Neural cell (in vitro differentiated cells): ENCODE measurements around the gene YLPM1. TPM values are rescaled to one million over a fixed set of nuclear protein-coding genes. Genes with fewer than 3 reads are reported as not detected.

Source experiments
- H2AFZ ChIP-seq: fragments of 200-600, 300-800 bp; sonication (generic), shearing (Covaris generic); 2 replicates; pipeline ENCODE4 v1.6.0; 2014; ENCODE audit warnings: low read depth, mild to moderate bottlenecking, antibody characterized with exemption, low read length, moderate library complexity
- H3F3A ChIP-seq: fragments of 200-600 bp; shearing (Covaris generic); 2 replicates; pipeline ENCODE4 v1.6.1; 2016; ENCODE audit warnings: mild to moderate bottlenecking, moderate library complexity, mixed read lengths, antibody characterized with exemption, low read length; ENCODE audit not compliant: insufficient read depth, poor library complexity, severe bottlenecking
- H3K27ac ChIP-seq: fragments of 200-600, 300-800 bp; sonication (generic), shearing (Covaris generic); 2 replicates; pipeline ENCODE4 v1.5.1; 2014; ENCODE audit warnings: mild to moderate bottlenecking, low read length, moderate library complexity
- H3K27me3 ChIP-seq: fragments of 300-800, 200-600 bp; sonication (generic), shearing (Covaris generic); 2 replicates; pipeline ENCODE4 v1.6.0; 2014; ENCODE audit warnings: mild to moderate bottlenecking, low read depth, low read length, moderate library complexity; ENCODE audit not compliant: insufficient read depth
- H3K36me3 ChIP-seq: fragments of 300-800, 200-600 bp; sonication (generic), shearing (Covaris generic); 2 replicates; pipeline ENCODE4 v1.5.1; 2014; ENCODE audit warnings: mild to moderate bottlenecking, antibody characterized with exemption, low read length, moderate library complexity; ENCODE audit not compliant: insufficient read depth
- H3K4me2 ChIP-seq: fragments of 300-800, 200-600 bp; sonication (generic), shearing (Covaris generic); 2 replicates; pipeline ENCODE4 v1.6.0; 2014; ENCODE audit warnings: mild to moderate bottlenecking, low read length
- H3K4me3 ChIP-seq: fragments of 300-800, 200-600 bp; sonication (generic), shearing (Covaris generic); 2 replicates; pipeline ENCODE4 v1.5.1; 2014; ENCODE audit warnings: mild to moderate bottlenecking, low read length, moderate library complexity
- H3K79me2 ChIP-seq: fragments of 200-600 bp; shearing (Covaris generic); replicated peaks from 2 replicates; pipeline ENCODE4 v1.6.0; 2014; ENCODE audit warnings: mild to moderate bottlenecking, low read length, moderate library complexity; ENCODE audit not compliant: insufficient read depth
- H3K9ac ChIP-seq: fragments of 300-800, 200-600 bp; sonication (generic), shearing (Covaris generic); 2 replicates; pipeline ENCODE4 v1.6.1; 2016; ENCODE audit warnings: mild to moderate bottlenecking, low read length, mixed read lengths
- H3K9me2 ChIP-seq: fragments of 200-600 bp; shearing (Covaris generic); 2 replicates; pipeline ENCODE4 v1.6.1; 2016; ENCODE audit warnings: mild to moderate bottlenecking, low read length, mixed read lengths; ENCODE audit not compliant: insufficient read depth
- H3K9me3 ChIP-seq: fragments of 200-600, 300-800 bp; sonication (generic), shearing (Covaris generic); 2 replicates; pipeline ENCODE4 v1.6.1; 2016; ENCODE audit warnings: mild to moderate bottlenecking, mixed run types, low read length, moderate library complexity, mixed read lengths
- H4K20me1 ChIP-seq: fragments of 200-600 bp; shearing (Covaris generic); 2 replicates; pipeline ENCODE4 v1.6.1; 2016; ENCODE audit warnings: mild to moderate bottlenecking, mixed run types; ENCODE audit not compliant: insufficient read depth
- EP300 ChIP-seq: fragments of 450-650 bp; conservative IDR thresholded peaks from 2 replicates; pipeline ENCODE4 v1.6.1; 2014; ENCODE audit warnings: antibody characterized with exemption, mild to moderate bottlenecking, moderate library complexity; ENCODE audit not compliant: poor library complexity, severe bottlenecking
- EZH2 ChIP-seq: fragments of 200-600, 300-800 bp; shearing (Covaris generic), sonication (generic); IDR thresholded peaks from 2 replicates; pipeline ENCODE4 v1.6.1; 2014; ENCODE audit warnings: antibody characterized with exemption, low read length, borderline replicate concordance, mild to moderate bottlenecking; ENCODE audit not compliant: insufficient read depth, poor library complexity, severe bottlenecking
- MXI1 ChIP-seq: fragments of 450-650 bp; conservative IDR thresholded peaks from 2 replicates; pipeline ENCODE4 v1.6.1; 2014; ENCODE audit warnings: antibody characterized with exemption, mild to moderate bottlenecking; ENCODE audit not compliant: poor library complexity, severe bottlenecking
- POLR2AphosphoS5 ChIP-seq: IDR thresholded peaks from 2 replicates; pipeline ENCODE4 v1.6.1; 2012
- RAD21 ChIP-seq: fragments of 450-650 bp; conservative IDR thresholded peaks from 2 replicates; pipeline ENCODE4 v1.6.1; 2014; ENCODE audit warnings: antibody characterized with exemption, mild to moderate bottlenecking, moderate library complexity
- REST ChIP-seq: IDR thresholded peaks from 2 replicates; pipeline ENCODE4 v1.6.1; 2012; ENCODE audit warnings: borderline replicate concordance
- SMC3 ChIP-seq: fragments of 450-650 bp; conservative IDR thresholded peaks from 2 replicates; pipeline ENCODE4 v1.6.1; 2014; ENCODE audit warnings: antibody characterized with exemption, mild to moderate bottlenecking, moderate library complexity; ENCODE audit not compliant: poor library complexity
- TAF1 ChIP-seq: IDR thresholded peaks from 2 replicates; pipeline ENCODE4 v1.6.1; 2012; ENCODE audit warnings: low read depth
- polyA plus RNA-seq: library from polyadenylated mRNA; depleted of rRNA; stranded (reverse); fragments of >200 nt; gene quantifications from 2 replicates; pipeline ENCODE4 v1.2.3, GENCODE V29; 2014
- TF ChIP-seq, protein P1 (sequence below): fragments of 450-650 bp; IDR thresholded peaks from 2 replicates; pipeline ENCODE4 v1.5.1; 2014; ENCODE audit warnings: antibody characterized with exemption, mild to moderate bottlenecking, moderate library complexity; ENCODE audit not compliant: poor library complexity, severe bottlenecking

YLPM1 gene
- polyA plus RNA-seq, 1 donor from 2014 or later, result 63.4 TPM

DNA sequence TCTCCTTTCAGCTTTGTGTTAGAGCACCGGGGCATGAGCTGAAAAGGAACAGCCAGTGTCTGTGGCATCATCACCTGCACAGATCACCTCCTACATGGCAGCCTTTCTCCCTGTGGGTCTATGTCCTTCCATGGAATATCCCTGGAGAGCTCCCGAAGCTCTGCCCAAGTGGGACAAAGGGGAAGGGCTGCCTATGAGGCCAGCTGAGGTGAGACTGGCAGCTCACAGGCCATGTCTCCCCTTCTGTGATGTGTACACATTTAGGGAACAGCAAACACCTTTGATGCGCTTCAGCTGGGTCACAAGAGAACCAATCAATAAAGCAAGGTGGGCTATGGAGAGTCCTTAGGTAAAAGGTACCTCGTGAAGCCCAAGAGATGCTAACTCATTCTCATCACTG, 108.7 kb downstream of the YLPM1 start:
- no peaks in the 10 kb centered on the region for H3K27me3 ChIP-seq
- H3K79me2 ChIP-seq, result no peaks in the 10 kb centered on the region
- no peaks in the 10 kb centered on the region for H3K9me3 ChIP-seq
- no peak overlapping the region for H3K4me2 ChIP-seq
- H3K9me2 ChIP-seq, result no peaks in the 10 kb centered on the region
- H3K4me3 ChIP-seq, result no peak overlapping the region
- no peak overlapping the region for H2AFZ ChIP-seq
- no peaks in the 10 kb centered on the region for H3F3A ChIP-seq
- TF ChIP-seq EZH2 (no peak), RAD21 (no peak), SMC3 (no peak), POLR2AphosphoS5 (no peak), TAF1 (no peak), EP300 (no peak), REST (no peak), MXI1 (no peak)
- TF ChIP-seq, protein P1, sequence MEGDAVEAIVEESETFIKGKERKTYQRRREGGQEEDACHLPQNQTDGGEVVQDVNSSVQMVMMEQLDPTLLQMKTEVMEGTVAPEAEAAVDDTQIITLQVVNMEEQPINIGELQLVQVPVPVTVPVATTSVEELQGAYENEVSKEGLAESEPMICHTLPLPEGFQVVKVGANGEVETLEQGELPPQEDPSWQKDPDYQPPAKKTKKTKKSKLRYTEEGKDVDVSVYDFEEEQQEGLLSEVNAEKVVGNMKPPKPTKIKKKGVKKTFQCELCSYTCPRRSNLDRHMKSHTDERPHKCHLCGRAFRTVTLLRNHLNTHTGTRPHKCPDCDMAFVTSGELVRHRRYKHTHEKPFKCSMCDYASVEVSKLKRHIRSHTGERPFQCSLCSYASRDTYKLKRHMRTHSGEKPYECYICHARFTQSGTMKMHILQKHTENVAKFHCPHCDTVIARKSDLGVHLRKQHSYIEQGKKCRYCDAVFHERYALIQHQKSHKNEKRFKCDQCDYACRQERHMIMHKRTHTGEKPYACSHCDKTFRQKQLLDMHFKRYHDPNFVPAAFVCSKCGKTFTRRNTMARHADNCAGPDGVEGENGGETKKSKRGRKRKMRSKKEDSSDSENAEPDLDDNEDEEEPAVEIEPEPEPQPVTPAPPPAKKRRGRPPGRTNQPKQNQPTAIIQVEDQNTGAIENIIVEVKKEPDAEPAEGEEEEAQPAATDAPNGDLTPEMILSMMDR, result no peak
- H4K20me1 ChIP-seq, result no peaks in the 10 kb centered on the region
- no peak overlapping the region for H3K9ac ChIP-seq
- no peak overlapping the region for H3K27ac ChIP-seq
- H3K36me3 ChIP-seq, result no peaks in the 10 kb centered on the region

DNA sequence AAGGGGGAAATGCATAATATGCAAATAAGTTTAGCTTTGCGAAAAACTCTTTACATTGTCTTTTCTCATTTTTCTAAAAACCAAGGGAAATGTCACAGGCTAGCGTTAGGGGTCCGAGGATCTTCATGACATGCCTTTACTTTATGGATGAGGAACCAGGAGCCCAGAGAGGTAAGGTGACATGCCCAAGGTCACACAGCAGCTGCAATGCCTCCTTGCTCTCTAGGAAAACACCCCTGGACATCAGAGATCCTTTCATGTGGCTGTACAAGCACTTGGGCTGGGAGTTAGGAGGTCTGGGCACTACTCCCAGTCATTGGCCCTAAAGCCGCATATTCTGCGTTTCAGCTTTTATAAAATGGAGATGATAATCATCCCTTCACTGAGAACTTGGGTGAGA, 112.1 kb downstream of the YLPM1 start:
- no peaks in the 10 kb centered on the region for H3F3A ChIP-seq
- no peak overlapping the region for H2AFZ ChIP-seq
- no peaks in the 10 kb centered on the region for H4K20me1 ChIP-seq
- H3K9me3 ChIP-seq, result no peaks in the 10 kb centered on the region
- no peak overlapping the region for H3K4me2 ChIP-seq
- H3K27ac ChIP-seq, result no peak overlapping the region
- H3K27me3 ChIP-seq, result no peaks in the 10 kb centered on the region
- no peaks in the 10 kb centered on the region for H3K79me2 ChIP-seq
- no peak overlapping the region for H3K4me3 ChIP-seq
- H3K36me3 ChIP-seq, result no peaks in the 10 kb centered on the region
- no peaks in the 10 kb centered on the region for H3K9me2 ChIP-seq
- no peak for TF ChIP-seq EZH2
- TF ChIP-seq, protein P1, result no peak
- TF ChIP-seq EP300, result no peak
- no peak overlapping the region for H3K9ac ChIP-seq
